Esophagus muscularis mucosa (tissue), 2 donors: ENCODE measurements around the gene MYL3.

ENCODE experiments used
- POLR2A ChIP-seq: fragments of 450-650 bp; IDR thresholded peaks from one replicate; pipeline ENCODE4 v1.6.1; 2017; ENCODE audit warnings: antibody characterized with exemption, moderate library complexity, mild to moderate bottlenecking, low read depth
- POLR2AphosphoS5 ChIP-seq, 2 donors: sonication (generic); formaldehyde crosslinking; IDR thresholded peaks; one replicate each; pipeline ENCODE4 v1.6.1; 2017; ENCODE audit warnings: antibody characterized with exemption in 2 of 2

DNA sequence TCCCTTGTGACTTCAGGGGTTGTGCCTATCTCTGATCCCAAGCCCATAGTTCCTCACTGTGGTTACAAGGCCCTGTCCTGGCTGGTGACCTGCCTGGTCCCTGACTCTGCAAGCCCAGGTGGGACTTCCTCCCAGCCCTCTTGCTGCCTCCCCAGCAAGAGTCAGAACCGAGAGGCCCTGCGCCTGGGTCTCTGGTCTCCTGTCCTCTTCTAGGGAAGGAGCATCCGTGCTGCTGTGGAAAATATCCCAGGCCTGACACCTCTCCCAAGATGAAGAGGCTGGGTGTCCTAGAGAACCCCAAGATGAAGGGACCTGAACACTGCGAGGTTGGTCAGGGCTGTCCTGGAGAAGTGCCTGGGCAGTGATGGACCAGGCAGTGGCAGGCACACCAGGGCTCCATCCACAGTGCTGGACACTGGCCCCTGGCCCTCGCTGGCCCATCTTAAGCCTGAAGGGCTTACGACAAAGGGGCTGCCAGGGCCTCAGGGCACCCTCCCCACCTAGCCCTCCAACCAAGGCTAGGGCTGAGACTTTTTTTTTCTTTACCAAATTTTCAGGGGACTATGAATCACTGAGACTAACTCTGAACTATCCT lies 47.0 kb upstream of the MYL3 start:
- no peak for TF ChIP-seq POLR2A
- TF ChIP-seq POLR2AphosphoS5 (IDR thresholded peaks at IDR 0.05): no peak
